Caco-2 (cell line): Measurements from ENCODE around the gene SEPTIN8. TPM values are rescaled to one million over a fixed set of nuclear protein-coding genes. Genes with fewer than 3 reads are reported as not detected.
"Not testable (repeated sequence)": the region's sequence is repeated elsewhere in the genome, so short reads cannot be mapped to it uniquely, and the experiment has no call there.

Experiments
- BruUV-seq: library from RNA; stranded (reverse); fragments of 400-500 nt; replicated peaks from 2 replicates; lab custom pipeline; 2021; lab: Mats Ljungman, UMichigan
- CTCF ChIA-PET: fragments of 300-600 bp; sonication (Branson Sonifier 250); formaldehyde crosslinking; loops from one replicate; lab custom pipeline; 2022; ENCODE audit warnings: antibody characterized with exemption; lab: Charles Lee
- POLR2A ChIA-PET: fragments of 300-600 bp; sonication (Branson Sonifier 250); formaldehyde crosslinking; loops from one replicate; lab custom pipeline; 2022; ENCODE audit warnings: antibody characterized with exemption; lab: Charles Lee
- DNase-seq, 2 experiments: peaks; one replicate each; pipeline versions ENCODE4 v3.0.0 to v3.0.0-alpha.2; 2020 to 2022
- H3K27me3 ChIP-seq: replicated peaks from 2 replicates; pipeline ENCODE4 v1.6.0; 2011; ENCODE audit warnings: low read length; ENCODE audit not compliant: control insufficient read depth, insufficient read depth
- H3K36me3 ChIP-seq: 2 replicates; pipeline ENCODE4 v1.5.1; 2011; ENCODE audit warnings: low read length; ENCODE audit not compliant: control insufficient read depth, insufficient read depth
- H3K4me1 ChIP-seq: fragments of 250-450 bp; sonication (Bioruptor Pico); 2 replicates; pipeline ENCODE4 v1.5.1; 2020; ENCODE audit warnings: mild to moderate bottlenecking
- H3K4me3 ChIP-seq: 2 replicates; pipeline ENCODE4 v1.5.1; 2011; ENCODE audit warnings: low read depth, mild to moderate bottlenecking, control low read depth, low read length
- H3K9me3 ChIP-seq: fragments of 250-450 bp; sonication (Bioruptor Pico); 2 replicates; pipeline ENCODE4 v1.5.1; 2020; ENCODE audit warnings: mild to moderate bottlenecking, moderate library complexity
- H3K27ac Mint-ChIP-seq: one replicate; pipeline ENCODE4 v1.8.0; 2022; ENCODE audit warnings: mixed read lengths; ENCODE audit not compliant: unreplicated experiment
- H3K27me3 Mint-ChIP-seq: one replicate; pipeline ENCODE4 v1.8.0; 2022; ENCODE audit warnings: mixed read lengths; ENCODE audit not compliant: insufficient read depth, unreplicated experiment
- H3K36me3 Mint-ChIP-seq: one replicate; pipeline ENCODE4 v1.8.0; 2022; ENCODE audit warnings: mild to moderate bottlenecking, mixed read lengths; ENCODE audit not compliant: insufficient read depth, unreplicated experiment
- H3K4me1 Mint-ChIP-seq: one replicate; pipeline ENCODE4 v1.8.0; 2022; ENCODE audit warnings: low read depth, mixed read lengths; ENCODE audit not compliant: unreplicated experiment
- H3K4me3 Mint-ChIP-seq: one replicate; pipeline ENCODE4 v1.8.0; 2022; ENCODE audit warnings: mild to moderate bottlenecking, moderate library complexity, mixed read lengths; ENCODE audit not compliant: unreplicated experiment
- H3K9me3 Mint-ChIP-seq: one replicate; pipeline ENCODE4 v1.8.0; 2022; ENCODE audit warnings: mixed read lengths; ENCODE audit not compliant: unreplicated experiment
- intact Hi-C: fragments of 100-400 bp; cut with micrococcal nuclease; formaldehyde crosslinking; loops from one replicate; pipeline ENCODE4 v1.10.0; 2022; ENCODE audit not compliant: unreplicated experiment
- total RNA-seq: library from RNA; stranded (reverse); gene quantifications from 2 replicates; pipeline ENCODE4 v1.2.3, GENCODE V29; 2022
- TF ChIP-seq, protein P1 (sequence below), 2 experiments: fragments of 200-600 bp in 1 of 2; IDR thresholded peaks; 1 replicate in 1 of 2; 2 replicates in 1 of 2; pipeline versions ENCODE4 v1.5.1 to v1.8.0; 2011 to 2022; ENCODE audit warnings: antibody characterized with exemption in 1 of 2, control low read depth in 1 of 2, inconsistent platforms in 1 of 2, low read depth in 1 of 2, low read length in 1 of 2, mild to moderate bottlenecking in 1 of 2, moderate library complexity in 1 of 2; ENCODE audit not compliant: insufficient read depth in 1 of 2, severe bottlenecking in 1 of 2, unreplicated experiment in 1 of 2

The SEPTIN8 gene
- total RNA-seq, 1 experiment from 2014 or later = 60.7 TPM

DNA sequence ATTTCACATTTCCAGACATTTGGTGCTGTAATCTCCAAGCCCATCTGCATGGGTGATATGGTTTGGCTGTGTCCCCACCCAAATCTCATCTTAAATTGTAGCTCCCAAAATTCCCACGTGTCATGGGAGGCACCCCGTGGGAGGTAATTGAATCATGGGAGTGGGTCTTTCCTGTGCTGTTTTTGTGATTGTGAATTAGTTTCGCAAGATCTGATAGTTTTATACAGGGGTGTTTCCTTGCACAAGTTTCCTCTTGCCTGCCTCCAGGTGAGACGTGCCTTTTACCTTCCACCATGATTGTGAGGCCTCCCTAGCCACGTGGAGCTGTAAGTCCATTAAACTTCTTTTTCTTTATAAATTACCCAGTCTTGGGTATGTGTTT, 25.6 kb upstream of the SEPTIN8 start:
- CTCF ChIA-PET = interaction anchor here (1.8 to 2.6 kb wide), 2 partner anchors 17 to 48 kb away, joined by 4 to 14 read pairs; no protein-coding TSS in a partner anchor
- DNase-seq, BruUV-seq, H3K27me3 Mint-ChIP-seq, H3K27ac Mint-ChIP-seq, H3K9me3 ChIP-seq, H3K9me3 Mint-ChIP-seq, H3K4me3 ChIP-seq, intact Hi-C loops, H3K4me3 Mint-ChIP-seq, H3K27me3 ChIP-seq, H3K36me3 Mint-ChIP-seq, H3K36me3 ChIP-seq, POLR2A ChIA-PET: not testable (repeated sequence)
- H3K4me1 ChIP-seq = peaks cover 32% of the 10 kb centered on the region
- H3K4me1 Mint-ChIP-seq = peaks cover 27% of the 10 kb centered on the region

DNA sequence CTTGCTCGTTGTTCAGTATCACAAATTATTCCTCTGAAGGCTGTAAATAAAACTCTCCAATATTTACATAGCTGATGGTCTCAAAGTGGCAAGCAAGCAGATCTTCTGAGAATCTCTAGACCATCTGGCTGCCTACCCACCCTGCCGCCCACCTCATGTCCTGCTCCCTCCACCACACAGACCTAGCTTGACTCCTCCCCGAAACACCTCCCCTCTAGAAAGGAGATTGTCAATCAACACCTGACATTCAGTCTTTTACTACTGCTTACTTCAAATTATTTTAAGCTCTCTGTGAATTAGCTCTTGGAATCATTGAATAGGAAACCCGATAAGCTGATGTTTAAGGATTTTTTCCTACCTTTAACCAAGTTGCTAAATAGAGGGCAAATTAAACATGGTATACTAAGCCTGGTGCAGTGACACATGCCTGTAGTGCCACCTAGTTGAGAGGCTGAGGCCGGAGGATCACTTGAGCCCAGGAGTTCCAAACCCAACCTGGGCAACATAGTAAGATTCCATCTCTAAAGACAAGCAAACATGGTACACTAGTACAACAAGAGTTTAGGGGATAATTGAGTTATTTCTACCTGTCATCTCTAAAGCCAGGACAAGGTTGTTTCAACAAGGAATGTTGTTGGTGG, 25.1 kb upstream of the SEPTIN8 start:
- CTCF ChIA-PET = interaction anchor here (0.6 to 2.6 kb wide), 3 partner anchors 18 to 48 kb away, joined by 3 to 14 read pairs (median 4); no protein-coding TSS in a partner anchor
- Histone ChIP-seq H3K4me1 (peaks cover 28% of the 10 kb centered on the region), H3K36me3 (no peaks in the 10 kb centered on the region), H3K4me3 (no peak overlapping the region), H3K27me3 (no peaks in the 10 kb centered on the region), H3K9me3 (no peaks in the 10 kb centered on the region)
- H3K9me3 Mint-ChIP-seq = no peaks in the 10 kb centered on the region
- POLR2A ChIA-PET = no interaction called here
- H3K27ac Mint-ChIP-seq = no peak overlapping the region
- no peaks in the 10 kb centered on the region for H3K36me3 Mint-ChIP-seq
- TF ChIP-seq, protein P1, sequence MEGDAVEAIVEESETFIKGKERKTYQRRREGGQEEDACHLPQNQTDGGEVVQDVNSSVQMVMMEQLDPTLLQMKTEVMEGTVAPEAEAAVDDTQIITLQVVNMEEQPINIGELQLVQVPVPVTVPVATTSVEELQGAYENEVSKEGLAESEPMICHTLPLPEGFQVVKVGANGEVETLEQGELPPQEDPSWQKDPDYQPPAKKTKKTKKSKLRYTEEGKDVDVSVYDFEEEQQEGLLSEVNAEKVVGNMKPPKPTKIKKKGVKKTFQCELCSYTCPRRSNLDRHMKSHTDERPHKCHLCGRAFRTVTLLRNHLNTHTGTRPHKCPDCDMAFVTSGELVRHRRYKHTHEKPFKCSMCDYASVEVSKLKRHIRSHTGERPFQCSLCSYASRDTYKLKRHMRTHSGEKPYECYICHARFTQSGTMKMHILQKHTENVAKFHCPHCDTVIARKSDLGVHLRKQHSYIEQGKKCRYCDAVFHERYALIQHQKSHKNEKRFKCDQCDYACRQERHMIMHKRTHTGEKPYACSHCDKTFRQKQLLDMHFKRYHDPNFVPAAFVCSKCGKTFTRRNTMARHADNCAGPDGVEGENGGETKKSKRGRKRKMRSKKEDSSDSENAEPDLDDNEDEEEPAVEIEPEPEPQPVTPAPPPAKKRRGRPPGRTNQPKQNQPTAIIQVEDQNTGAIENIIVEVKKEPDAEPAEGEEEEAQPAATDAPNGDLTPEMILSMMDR (IDR thresholded peaks at IDR 0.05; ENCODE audit: insufficient read depth in 1 of 2, low read depth in 1 of 2, low read length in 1 of 2, severe bottlenecking in 1 of 2, unreplicated experiment in 1 of 2) = no peak
- no peaks in the 10 kb centered on the region for H3K27me3 Mint-ChIP-seq
- intact Hi-C loops = no loop called here
- no peak overlapping the region for H3K4me3 Mint-ChIP-seq
- BruUV-seq = no TSS peak
- H3K4me1 Mint-ChIP-seq = peaks cover 22% of the 10 kb centered on the region
- DNase-seq = no peak

DNA sequence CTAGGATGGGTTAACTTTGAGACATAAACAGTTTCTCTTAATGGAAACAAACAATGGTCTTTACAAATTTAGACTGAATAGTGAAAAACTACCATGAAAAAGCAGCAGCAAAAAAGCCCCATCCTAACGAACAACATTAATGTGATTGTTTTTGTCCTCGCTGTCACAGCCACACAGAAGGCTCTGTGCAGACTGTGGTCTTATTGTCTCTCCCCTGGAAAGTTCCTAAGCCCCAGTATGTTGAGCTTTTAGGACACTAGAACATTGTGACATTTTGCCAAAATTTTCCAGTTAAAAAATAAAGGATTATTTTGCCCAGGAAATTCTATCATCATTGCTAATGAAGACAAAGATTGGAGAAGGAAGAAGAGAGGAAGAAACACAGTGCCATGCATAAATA, 23.5 kb upstream of the SEPTIN8 start:
- DNase-seq = no peak
- BruUV-seq = no TSS peak
- no peaks in the 10 kb centered on the region for H3K27me3 Mint-ChIP-seq
- no peak overlapping the region for H3K27ac Mint-ChIP-seq
- peaks cover 21% of the 10 kb centered on the region for H3K4me1 Mint-ChIP-seq
- Histone ChIP-seq H3K4me3 (no peak overlapping the region), H3K27me3 (no peaks in the 10 kb centered on the region), H3K9me3 (no peaks in the 10 kb centered on the region), H3K36me3 (no peaks in the 10 kb centered on the region), H3K4me1 (peaks cover 22% of the 10 kb centered on the region)
- CTCF ChIA-PET = interaction anchor here (0.9 to 2.6 kb wide), 2 partner anchors 46 to 52 kb away, joined by 3 to 14 read pairs; no protein-coding TSS in a partner anchor
- no peak overlapping the region for H3K4me3 Mint-ChIP-seq
- no peaks in the 10 kb centered on the region for H3K36me3 Mint-ChIP-seq
- TF ChIP-seq, protein P1 (IDR thresholded peaks at IDR 0.05; ENCODE audit: insufficient read depth in 1 of 2, low read depth in 1 of 2, low read length in 1 of 2, severe bottlenecking in 1 of 2, unreplicated experiment in 1 of 2) = no peak
- POLR2A ChIA-PET = interaction anchor here (0.6 kb wide), 1 partner anchor 432 kb away, joined by 3 read pairs; no protein-coding TSS in a partner anchor
- no peaks in the 10 kb centered on the region for H3K9me3 Mint-ChIP-seq
- intact Hi-C loops = no loop called here
